Activated CD4-positive, CD25-positive, alpha-beta regulatory T cell treated with anti-CD3 and anti-CD28 coated beads, Interleukin-2, amount 50 U/mL, for 16 hours (primary cell): ENCODE results near the gene NNT.
"Not testable (repeated sequence)": the region's sequence is repeated elsewhere in the genome, so short reads cannot be mapped to it uniquely, and the experiment has no call there.

Source experiments
- DNase-seq: peaks from one replicate; pipeline ENCODE4 v3.0.0-alpha.2; 2020; ENCODE audit warnings: low read depth, low spot score

The NNT gene

DNA sequence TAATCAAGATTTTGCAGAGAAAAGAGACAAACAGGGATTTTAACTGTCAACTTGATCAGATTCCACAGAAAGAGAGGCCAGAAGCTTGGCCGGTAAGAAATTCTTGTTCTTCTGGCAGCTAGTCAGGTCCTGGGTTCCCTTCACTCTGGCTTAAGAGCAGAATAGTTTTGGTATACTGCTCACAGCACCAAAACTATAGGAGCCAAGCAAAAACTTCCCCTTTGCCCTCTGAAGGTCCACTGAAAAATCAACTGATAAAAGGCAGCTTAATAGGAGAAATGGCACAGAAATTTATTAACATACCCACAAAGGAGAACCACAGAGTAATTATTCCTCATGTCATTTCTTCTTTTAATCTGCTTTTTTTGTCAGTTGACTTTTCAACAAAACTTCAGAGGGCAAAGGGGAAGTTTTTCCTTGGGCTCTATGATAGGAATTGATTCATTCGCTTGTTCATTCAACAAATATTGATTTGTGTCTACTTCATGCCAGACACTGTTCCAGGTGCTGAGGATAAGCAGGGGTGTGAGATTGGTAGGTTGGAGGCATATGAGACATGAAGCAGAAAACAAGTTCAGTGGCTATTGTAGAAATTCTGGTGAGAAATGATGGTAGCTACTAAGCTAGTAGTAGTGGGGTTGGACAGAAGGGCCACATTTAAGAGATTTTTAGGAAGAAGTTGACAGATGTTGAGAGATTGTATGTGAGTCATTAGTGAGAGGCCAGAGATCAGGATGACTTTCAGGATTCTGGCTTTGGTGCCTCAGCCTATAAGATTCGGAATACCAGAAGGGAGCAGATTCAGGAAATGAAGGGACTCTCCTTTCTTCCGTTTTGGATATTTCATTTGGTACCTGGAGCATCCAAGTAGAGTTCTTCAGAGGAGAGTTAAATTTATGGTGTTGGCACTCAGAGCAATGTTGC lies 20.6 kb upstream of the NNT start:
- no peak for DNase-seq

DNA sequence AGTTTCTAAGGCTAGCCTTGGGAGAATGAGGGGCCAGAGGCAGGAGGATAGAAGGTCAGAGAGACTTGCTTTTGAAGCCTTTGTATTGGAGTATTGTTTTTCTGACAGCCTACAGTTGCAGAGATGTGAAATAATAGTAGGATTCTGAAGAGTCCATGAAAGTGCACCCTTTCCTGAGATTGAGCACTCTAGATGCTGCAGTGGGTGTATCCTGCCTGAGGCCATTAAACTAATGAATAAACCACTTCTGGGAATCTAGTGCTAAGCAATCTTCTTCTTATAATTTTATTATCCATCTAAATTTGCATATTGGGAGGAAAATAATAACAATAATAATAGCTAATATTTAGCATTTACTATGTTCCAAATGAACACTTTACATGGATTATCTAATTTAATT lies 19.3 kb upstream of the NNT start:
- no peak for DNase-seq

DNA sequence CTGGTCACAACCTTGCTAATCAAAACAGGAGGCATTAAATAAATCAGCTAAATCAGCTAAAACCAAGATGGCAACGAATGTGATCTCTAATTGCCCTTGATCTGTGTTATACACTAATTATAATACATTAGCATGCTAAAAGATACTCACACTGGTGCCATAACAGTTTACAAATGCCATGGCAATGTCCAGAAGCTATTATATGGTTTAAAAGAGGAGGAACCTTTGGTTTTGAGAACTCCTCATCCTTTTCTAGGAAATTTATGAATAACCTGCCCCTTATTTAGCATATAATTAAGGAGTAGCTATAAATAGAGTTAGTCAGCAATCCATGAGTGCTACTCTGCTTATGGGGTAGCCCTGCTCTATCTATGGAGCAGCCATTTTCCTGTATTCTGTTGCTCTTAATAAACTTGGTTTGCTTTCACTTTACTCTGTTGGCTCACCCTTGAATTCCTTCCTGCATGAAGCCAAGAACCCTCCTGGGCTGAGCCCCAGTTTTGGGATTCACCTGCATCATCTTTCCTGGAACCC lies 18.7 kb upstream of the NNT start:
- DNase-seq, result no peak

DNA sequence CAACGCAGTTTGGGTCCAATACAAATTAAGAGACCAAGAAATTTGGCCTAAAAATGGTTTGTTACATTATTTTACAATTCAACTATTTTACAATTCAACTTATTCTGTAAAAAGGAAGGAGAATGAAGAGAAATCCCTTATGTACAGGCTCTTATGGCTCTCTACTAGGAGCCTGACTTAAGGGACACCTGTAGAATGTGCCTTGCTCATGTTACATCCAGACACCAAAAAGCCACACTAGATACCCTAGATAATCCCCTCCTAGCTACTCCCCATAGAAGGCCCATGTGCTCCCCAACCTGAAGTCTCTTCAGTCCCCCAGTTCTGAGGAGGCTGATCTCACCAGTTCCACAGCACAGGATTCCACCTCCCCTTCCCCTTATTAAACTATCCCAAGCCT lies 14.1 kb upstream of the NNT start:
- no peak for DNase-seq

GRCh38 chr5:43589310-43589709 lies 13.7 kb upstream of the NNT start:
- no peak for DNase-seq

DNA sequence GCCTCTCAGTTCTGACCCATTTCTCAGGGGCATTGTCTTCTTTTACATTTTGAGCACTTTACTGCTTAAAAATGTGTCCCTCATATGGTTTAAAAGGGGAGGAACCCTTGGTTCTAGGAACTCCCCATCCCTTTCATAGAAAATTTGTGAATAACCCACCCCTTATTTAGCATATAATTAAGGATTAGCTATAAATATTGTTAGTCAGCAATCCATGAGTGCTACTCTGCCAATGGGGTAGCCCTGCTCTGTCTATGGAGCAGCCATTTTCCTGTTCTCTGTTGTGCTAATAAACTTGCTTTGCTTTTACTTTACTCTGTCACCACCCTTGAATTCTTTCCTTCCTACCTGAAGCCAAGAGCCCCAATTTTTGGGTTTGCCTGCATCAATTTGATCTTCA lies 12.3 kb upstream of the NNT start:
- no peak for DNase-seq

DNA sequence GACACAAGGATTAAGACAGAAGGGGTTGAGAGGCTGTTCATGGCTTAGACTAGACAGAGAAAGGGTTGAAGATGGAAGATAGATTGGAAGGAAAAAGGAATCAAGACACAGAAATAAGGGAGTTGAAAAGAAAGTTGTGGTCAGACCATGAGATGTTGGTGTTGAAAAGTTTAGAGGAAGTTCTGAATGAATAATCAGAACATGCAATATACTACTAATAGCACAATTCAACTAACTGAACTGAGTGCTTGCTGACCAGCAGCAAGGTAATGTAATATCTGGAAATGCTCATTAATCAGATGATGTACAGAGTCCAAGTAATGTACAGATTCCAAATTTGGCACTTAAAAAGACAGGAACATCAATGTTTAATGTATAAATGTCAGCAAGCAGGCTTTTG lies 10.6 kb upstream of the NNT start:
- no peak for DNase-seq

DNA sequence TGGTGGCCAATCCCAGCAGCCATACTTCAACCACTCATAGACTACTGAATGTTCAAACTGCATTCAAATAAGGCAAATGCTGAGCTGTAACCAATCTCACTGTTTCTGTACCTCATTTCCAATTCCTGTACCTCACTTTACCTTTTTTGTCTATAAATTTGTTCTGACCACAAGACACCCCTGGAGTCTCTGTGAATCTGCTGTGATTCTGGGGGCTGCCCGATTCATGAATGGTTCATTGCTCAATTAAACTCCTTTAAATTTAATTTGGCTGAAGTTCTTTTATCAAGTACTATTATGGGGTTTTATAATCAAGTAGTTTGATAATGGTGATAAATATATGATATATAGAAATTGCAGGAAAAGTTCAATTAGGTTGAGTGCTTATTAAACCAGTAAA lies 4.1 kb upstream of the NNT start:
- DNase-seq, result not testable (repeated sequence)

DNA sequence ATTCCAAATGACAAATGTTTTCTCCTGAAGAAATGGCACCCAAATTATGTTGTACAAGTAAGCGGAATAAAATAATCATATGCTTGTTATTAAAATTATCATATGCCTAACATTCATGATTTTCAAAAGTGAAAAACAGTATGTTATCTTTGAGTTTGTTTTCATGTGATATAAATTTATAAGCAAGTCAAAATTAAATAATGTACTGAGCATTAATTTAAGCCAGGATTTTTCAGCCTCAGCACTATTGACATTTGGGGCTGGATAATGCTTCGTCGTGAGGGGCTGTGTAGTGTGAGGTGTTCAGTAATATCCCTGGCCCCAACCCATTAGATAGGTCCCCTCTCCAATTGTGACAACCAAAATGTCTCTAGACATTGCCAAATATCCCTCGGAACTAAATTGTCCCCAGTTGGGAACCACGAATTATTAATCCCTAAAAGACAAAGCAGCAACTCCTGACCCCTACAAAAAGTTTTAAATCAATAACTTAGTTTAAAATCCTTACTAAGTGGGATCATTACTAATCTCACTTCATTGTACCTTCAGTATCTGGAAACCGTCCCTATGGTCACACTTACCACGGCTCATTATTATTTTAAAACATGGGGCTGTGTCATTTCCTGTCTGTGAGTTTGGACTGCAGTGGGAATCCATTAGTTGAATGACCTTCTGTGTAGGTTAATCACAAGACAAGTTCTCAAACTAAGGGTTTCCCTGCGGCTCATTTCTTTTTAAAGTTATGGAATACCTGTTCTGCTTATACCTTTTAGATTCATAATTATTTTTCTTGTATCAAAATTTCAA lies 1.3 kb upstream of the NNT start:
- no peak for DNase-seq

GRCh38 chr5:43603344-43604217 lies 601 bp downstream of the NNT start:
- DNase-seq, result peak; percentile 46

DNA sequence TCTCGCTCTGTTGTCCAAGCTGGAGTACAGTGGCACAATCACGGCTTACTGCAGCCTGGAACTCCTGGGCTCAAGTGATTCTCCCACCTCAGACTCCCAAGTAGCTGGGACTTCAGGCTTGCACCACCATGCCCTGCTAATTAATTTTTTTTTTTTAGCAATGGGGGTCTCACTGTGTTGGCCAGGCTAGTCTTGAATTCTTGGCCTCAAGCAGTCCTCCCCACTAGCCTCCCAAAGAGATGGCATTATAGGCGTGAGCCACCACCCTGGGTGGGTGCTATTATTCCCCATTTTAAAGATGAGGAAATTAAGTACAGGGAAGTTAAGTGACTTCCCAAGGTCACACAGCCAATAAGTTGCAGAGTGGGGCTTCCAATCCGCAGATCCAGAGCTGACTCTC lies 1.7 kb downstream of the NNT start:
- no peak for DNase-seq

DNA sequence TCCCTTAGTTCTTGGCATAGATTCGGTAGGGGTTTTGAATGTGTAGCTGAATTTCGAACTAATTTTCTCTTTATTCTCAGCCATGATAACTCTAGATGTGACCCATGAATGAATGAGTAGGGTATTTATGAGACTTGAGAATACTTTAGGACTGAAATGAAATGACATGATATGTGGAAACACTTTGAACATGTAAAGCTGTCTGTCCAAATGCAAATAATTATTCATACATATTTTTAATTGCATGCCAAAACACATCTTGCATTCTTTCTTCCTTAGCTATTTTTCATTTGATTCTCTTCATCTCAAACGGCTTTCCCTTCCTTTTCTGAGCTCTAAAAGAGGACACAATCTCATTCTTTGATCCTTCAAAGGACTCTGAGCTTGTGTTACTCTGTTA lies 3.4 kb downstream of the NNT start:
- no peak for DNase-seq

DNA sequence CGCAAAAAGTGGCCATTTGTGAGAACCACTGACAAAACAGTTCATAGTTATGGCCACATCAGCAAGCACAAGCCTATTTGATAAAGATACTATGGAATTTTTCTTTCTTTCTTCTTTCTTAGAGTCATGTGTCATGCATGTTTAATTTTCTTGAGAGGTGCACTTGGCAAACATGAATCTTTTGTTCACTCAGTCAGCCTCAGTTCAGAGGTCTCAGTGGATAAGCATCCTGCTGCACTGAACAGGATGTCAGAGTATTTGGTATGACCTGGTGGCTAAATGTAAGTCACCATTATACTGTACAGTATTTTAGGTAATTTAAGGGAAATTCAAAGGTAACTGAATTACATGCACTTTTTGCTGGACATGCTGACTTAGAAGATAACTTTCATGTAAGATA lies 5.4 kb downstream of the NNT start:
- DNase-seq, result no peak

DNA sequence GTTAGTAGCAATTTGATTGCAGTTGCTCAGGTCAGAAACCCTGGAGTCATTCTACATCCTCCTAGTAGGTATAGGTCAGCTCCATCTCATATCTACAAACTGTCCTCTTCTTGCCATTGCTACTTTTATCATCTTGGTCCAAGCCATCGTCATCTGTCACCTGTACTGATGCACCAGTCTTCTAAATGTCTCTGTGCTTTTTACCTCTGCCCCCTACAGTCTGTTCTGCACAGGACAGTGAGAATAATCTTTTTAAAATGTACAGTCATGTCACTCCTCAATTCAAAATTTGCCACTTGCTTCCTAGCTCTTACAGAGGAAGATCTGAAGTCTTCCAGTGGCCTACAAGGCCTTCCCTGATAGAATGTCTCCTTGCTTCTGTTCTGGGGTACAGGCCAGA lies 6.8 kb downstream of the NNT start:
- no peak for DNase-seq

GRCh38 chr5:43613370-43613769 lies 10.4 kb downstream of the NNT start:
- DNase-seq, result no peak

DNA sequence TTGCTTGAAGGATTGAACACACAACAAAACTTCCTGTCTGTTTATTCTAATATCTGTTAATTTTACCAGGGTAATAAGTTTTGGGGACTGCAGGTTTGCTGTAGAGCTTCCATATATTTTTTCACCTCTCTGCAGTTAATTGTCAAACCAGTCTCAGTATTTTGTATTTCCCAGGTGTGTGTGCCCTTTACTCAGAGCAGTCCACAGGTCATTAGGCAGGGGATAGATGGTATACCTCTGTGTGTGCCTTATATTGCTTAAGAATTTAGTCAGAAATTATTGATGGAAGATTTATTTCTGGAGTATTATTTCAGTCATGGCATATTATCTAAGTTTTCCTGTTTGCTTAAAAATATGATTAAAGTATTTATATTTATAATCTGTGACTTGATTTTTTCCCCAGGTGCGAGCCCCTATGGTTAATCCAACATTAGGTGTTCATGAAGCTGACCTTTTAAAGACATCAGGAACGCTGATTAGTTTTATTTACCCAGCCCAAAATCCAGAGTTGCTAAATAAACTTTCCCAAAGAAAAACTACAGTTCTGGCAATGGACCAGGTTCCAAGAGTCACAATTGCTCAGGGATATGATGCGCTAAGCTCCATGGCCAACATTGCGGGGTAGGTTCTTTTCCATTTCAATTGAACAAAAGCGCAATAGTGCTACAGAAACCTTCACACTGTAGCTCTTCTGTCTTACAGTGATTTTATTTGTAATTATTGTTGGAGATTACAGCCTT lies 12.6 kb downstream of the NNT start:
- DNase-seq, result no peak

DNA sequence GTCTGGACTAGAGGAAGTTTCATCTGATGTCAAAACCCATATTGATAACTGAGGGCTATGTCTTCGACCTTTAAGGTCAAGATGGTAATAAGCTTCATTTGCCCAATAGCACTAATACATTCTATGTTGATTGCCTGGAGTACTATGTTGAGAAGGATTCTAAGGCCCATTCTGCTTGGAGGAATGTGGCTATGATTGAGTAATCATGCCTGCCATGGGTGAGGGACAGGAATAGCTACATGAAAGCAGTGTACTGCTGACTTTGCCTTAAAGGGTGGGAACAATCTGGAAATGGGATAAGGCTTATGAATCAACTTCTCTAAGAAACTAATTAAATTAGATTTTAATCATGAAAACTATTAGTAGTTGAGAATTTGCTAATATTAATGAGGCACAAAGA lies 13.6 kb downstream of the NNT start:
- no peak for DNase-seq

DNA sequence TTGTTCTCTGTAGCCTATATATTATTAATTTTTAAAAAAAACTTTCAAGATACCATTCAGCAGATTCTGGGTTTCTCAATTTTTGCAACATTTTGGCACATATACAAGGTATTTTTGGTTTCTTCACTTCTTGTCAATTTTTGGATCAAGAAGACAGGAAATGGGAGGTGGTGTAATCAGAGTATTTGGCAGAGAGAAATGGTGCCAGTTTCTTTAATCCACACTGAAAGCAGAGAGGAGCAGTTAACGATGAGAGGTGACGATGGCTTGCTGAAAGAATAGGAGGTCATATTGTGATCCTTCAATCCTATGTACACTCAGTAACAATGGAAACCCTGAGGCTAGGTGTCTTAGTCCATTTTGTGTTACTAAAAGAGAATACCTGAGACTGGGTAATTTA lies 16.4 kb downstream of the NNT start:
- no peak for DNase-seq

DNA sequence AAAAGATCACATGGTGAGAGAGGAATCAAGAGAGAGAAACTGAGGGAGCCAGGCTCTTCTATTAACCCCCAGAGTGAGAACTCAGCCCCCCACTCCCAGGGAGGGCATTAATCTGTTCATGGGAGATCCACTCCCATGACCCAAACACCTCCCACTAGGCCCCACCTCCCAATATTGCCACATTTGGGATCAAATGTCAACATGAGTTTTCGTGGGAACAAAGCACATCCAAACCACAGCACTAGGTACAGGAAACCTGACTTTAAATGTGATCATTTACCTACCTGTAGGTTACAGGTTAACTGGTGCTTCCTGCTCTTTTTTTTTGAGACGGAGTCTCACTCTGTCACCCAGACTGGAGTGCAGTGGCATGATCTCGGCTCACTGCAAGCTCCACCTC lies 16.9 kb downstream of the NNT start:
- no peak for DNase-seq

DNA sequence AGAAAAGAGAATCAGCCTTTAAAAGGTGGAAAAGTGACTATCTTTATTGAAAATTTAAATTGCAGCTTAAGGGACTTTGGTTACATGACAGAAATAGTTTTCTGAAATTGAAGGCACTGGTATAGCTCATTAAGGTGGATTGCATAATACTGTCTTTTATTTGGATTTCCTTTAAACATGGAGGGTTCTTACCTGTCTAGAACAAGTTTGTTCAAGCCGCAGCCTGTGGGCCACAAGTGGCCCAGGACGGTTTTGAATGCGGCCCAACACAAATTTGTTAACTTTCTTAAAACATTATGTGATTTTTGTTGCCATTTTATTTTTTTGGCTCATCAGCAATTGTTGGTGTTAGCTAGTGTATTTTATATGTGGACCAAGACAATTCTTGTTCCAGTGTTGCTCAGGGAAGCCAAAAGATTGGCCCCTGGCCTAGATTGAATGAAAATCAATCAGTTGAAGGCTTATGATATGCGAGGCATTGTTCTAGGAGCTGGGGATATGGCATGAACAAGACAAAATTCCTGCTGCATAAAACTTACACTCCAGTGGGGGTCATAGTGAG lies 18.0 kb downstream of the NNT start:
- no peak for DNase-seq

- DNase-seq, result no peak
Observed at GRCh38 chr5:43622074-43622473, 19.1 kb downstream of the NNT start.
